HuH-7.5 (cell line): Measurements from ENCODE around the gene RBFOX1.
A peak's percentile ranks its signal among the peaks of the same experiment; 100 is the strongest.
"Not testable (repeated sequence)": the region's sequence is repeated elsewhere in the genome, so short reads cannot be mapped to it uniquely, and the experiment has no call there.

Experiments used
- DNase-seq: peaks from one replicate; pipeline ENCODE4 v3.0.0; 2011; ENCODE audit warnings: low spot score

RBFOX1 gene

DNA sequence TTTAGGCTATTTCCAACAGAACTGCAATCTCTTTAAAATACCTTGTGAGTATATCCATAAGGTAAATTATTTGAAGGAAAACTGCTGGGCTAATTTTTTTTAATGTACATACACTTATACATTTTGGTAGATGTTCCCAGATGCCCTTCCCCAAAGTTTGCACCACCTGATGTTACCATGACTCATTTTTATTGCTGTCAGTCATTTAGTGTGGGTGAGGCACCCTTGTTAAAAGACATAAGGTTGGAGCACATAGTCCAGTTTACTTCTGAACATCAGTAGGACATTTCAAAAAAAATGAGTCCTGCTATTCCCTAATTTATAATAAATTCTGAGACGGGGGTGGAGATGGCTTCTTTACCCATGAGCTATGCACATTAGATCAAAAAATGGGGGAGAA, 138.6 kb downstream of the RBFOX1 start:
- no peak for DNase-seq

DNA sequence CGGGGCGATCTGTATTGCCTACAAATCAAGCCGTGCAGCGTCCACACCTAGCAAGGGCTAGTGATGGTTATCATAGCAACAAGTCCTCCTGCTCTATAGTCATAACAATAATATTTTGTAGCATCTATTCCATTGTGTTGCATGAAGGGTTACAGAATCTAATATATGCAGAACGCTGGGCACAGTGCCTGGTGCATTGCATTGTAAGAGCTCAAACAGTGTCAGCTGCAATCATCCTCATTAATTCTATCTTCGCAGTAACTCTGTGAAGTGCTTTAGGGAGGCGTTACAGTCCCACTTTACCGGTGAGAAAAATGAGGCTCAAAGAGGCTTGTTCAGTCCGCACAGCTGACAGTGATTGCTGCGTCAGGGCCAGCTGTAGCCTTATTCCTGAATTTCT, 149.4 kb downstream of the RBFOX1 start:
- no peak for DNase-seq

DNA sequence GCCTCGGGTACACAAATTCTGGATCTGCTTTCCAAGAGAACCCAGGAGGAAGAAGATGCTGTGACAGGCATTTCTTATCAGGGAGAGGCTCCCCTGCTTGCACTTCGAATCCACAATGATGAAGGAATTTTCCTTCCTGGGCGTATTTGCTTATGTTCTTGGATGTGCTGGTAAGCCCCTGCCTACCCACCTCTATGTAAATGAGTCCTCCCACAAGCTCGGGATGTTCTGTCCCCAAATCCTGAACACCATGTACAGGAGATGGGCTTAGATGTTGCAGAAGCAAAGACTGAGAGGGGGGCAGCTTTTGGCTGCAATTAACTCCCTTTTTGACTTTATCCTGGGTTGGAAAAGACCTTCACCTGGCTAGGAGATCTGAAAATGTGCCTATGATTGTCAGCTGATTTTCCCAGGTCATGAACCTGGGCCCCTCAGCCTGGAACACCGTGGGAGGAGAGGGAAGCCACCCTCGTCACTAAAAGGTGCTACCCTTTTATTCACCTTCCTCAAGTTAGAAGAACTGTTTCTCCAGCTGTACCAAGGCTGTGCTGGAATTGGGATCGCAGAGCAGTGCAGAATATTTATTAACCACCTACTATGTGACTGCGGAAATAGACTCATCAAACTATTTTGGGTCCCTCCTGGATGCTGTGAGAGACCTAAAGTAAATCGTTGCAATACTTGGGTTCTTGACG, 150.1 kb downstream of the RBFOX1 start:
- no peak for DNase-seq

DNA sequence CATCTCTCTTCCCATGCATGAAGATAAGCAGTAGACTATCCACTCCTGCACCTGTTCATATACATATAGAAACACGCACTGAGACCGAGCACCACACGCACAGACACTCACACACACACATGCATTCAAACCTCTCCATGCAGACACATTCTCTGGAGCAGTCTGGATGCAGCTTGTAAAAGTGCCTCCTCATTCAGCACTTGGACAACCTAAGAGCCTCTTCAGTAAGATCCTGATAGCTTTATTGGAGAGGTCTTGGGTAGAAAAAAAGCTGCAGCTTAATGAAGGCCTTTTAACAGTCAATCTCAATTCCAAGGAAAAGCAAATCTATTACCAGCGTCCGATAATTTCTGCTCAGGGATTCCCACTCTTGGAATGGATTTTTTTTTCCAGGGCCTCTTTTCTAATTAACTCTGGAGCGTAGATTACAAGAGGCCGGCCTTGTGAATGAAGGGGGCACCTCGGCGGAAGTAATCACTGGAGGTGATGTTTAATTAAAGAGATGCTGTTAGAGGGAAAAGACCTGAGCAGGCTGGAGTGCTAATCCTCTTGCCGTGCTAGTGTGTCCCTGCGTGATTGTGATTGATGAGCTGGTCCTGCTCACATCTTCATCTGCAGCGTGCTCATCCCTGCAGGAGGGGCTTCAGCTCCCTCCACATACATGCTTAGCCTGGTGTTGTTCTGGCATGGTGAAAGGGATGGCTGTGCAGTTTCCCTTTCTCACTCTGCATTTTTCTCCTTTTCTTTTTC, 155.1 kb downstream of the RBFOX1 start:
- DNase-seq = no peak

DNA sequence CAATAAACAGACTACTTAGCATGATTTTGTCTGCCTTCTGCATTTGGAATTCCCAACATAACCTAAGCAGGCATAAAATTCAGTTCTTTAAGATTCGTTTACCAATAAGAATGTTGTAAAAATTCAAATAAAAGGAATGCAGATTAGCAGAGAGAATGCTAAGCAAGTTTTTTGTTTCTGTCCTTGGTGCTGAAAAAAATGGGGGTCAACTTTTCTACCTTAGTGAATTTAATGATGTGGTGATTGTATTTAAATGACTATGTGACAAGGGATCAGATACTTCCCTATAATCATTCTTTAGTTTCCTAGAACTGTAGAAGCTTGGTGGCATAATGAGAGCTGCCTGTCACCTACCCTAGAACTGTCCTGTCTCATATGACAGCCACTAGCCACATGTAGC, 159.5 kb downstream of the RBFOX1 start:
- no peak for DNase-seq

DNA sequence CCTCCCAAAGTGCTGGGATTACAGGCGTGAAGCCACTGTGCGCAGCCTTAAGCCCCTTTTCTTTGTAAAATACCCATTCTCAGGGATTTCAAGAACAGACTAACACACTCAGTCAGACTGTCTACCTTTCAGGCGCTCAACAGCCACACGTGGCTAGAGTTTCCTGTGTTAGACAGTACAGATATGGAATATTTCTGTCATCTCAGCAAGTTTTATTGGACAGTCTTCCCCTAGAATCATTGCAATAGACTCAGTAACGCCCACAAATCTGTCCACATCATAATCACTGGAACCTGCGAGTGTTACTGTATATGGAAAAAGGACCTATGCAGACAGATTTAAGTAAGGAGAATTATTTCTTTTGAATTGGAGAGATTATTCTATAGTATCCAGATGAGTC, 160.5 kb downstream of the RBFOX1 start:
- no peak for DNase-seq

DNA sequence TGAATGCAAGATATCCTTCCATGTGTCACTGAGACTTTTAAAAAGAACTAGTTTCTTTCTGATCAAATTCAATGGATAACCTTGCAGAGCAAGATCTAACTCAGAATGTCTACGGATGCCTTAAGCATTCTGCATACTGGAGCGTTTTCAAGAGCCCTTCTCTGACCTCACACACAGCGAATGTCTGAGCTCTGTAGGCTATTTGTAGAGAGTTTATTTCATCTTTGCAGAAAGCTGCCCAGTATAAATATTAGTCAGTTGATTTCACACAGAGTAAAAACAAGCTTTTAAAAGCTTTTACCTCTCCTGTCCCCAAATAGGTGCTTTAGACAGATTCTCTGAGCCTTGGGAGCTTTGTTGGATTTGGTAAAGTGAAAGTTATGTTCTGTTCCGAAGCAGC, 165.0 kb downstream of the RBFOX1 start:
- no peak for DNase-seq

DNA sequence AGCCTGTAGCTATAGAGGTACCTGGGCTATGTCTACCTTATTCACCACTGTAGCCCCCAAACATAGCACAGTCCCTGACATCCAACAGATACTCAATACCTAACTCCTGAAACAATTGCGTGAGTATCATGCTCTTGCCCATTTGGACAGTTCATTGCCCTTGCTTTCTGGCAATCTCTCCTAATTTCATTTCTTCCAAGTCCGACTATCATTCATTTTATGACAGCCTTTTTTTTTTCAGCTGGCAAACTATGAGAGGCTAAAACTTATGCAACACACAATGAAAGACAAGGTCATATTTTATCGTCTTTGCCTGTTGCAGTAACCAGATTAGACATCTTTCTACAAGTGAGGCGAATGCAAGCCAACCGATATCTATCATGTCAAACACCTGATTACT, 169.2 kb downstream of the RBFOX1 start:
- no peak for DNase-seq

DNA sequence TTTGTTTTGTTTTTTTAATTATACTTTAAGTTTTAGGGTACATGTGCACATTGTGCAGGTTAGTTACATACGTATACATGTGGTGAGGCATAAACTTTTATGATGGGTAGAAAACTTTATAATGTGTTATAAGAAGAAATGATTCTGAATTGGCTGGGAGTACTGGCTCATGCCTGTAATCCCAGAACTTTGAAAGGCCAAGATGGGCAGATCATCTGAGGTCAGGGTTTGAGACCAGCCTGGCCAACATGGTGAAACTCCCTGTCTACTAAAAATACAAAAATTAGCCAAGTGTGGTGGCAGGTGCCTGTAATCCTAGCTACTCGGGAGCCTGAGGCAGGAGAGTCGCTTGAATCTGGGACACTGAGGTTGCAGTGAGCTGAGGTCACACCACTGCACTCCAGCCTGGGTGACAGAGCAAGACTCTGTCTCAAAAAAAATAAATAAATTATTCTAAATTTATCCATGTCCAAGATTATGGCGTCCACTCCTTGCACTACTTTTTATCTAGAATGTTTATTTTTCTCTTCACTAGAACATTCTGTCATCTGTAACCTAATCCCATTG, 170.0 kb downstream of the RBFOX1 start:
- not testable (repeated sequence) for DNase-seq

DNA sequence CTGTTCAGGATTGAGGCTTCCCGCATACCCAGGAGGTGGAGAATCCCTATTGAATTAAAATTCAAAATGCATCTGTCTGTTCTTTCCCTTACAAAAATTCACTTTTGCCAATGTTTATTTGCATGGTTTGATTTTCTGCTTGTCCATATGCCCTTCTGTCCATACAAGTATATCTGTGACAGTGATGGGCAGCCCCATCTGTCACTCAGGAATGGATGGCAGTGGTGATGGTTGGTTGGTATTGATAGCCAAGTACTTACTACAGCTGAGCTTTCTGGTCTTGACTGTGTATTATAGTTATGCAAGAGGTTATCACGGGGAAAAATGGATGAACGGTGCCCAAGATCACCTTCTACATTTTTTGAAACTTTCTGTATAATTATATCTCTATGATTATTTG, 171.0 kb downstream of the RBFOX1 start:
- DNase-seq = no peak

DNA sequence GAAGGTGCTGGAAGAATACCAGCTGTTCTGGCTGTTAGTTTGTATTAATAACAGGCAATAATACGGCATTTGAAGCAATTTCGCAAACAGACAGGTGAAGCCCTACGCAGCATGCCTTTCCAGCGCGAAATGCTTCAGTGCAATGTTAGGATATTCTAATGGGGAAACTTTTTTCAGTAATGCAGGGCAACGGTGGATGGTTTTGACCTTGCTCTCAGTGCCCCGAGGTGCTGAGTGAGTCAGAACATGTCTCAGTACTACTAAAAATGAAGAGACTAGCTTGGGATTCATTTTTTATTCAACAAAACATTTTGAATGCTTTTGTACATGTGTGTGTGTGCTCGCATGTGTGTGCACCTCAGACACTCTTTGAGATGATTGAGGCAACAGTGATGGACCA, 172.2 kb downstream of the RBFOX1 start:
- DNase-seq = no peak

DNA sequence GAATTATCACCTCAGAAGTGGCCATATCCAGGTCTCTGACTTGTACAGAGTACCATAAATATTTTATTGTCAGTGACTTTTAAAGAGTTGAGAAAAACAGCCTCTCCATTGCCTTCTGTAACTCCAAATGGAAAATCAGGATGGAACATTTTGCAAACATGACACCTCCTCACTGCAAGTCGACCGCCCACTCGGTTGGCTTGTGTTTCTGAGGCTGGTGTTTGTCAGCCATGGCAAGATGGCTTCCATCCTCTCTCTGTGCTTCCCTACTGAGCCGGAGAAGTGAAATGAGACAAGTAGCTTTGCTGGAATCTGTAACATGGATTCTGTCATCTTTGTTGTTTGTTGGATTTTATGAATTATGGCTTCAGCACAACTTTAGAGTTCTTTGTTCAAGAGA, 172.8 kb downstream of the RBFOX1 start:
- DNase-seq = no peak

DNA sequence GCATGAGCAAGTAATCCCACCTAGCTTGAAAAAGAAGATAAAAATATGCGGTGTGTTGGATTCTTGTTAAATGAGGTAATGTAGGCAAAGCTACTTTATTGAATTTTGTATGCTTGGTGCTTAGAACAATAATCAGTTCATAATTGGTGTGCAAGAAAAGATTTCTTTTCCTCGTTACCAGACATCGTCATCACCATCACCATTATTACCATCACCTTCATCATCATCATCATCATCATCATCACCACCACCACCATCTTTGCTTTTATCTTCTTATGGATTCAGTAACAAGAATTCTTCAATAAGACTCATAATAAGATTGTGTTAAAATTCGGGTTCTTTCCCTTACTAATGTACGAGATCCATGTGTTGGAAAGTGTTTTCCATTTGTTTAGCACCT, 173.7 kb downstream of the RBFOX1 start:
- no peak for DNase-seq

DNA sequence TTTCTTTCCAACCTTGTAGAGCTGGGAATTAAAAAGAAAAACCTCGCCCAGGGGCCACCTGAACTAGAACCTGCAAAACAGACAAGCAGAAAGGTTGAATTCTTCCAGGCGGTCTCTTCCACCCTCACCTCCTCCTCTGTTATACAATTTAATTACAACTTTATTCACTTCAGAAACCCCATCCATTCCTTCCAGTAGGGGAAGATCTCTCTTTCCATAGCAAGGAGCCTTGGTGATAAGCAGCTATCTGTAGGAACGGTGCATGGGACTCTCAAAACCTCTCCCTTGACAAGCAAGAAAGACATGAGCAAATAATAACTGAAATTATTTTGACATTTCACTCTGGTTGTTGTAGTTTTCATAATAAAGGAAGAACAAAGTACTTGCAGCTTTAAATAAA, 176.0 kb downstream of the RBFOX1 start:
- DNase-seq = no peak

DNA sequence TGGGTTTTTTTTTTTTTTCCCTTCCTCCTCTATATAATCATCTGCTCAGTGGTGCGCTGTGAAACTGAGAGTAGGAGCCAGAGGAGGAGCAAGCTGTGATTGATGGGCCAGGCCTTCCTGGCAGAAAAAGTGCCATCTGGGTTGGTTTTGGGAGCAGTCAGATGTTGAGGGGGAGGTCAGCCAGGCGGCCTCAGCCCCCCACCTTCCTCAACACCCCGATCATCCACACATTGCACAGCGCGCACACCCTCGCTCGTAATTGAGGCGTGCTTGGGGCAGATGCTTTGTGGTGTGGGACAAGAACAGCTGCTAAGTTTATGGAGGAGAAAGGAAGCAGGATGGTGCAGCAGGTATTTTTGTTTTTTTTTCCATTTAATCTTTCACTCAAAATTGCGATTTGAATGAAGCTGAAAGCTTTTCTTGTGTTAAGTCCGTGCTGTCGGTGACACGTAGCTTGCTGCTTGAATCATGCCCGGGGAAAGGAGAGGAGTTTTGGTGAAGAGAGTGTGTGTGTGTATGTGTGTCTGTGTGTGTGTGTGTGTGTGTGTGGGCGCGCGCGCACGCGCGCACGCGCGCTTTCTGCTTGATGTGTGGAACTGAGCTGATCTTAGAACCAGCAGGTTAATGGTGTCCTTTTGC, 177.4 kb downstream of the RBFOX1 start:
- DNase-seq = no peak

DNA sequence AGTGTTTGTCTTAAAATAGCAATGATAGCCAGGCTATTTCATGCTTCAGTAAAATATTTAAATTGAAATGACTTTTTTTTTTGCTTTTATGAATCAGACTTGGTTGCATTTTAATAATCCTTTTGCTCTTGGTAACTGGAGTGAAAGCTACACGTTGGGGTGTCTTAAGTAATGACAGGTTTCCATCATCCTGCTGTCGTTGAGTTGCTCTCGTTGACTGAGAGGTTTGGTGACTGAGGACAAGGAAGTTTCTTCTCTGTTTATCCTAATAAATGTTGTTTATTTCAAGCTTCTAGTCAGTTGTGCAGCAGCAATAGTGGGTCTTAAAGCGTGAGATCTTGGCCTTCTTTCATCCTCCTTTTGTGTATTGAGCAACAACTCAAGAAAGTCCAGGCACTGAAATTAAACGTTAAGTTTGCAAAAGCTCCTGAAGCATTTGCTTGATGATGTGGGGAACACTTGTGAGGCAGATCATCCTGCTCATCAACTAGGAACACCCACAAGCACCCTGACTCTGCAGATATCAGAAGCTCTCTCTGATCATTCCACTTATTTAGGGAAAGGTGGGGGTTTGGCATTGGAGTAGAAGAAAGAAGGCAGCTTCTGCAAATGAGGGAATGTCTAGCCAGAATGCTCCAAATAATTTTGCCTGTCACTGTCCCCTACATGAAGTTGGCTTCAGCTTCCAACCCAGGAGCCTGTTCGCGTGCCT, 179.1 kb downstream of the RBFOX1 start:
- DNase-seq = no peak

DNA sequence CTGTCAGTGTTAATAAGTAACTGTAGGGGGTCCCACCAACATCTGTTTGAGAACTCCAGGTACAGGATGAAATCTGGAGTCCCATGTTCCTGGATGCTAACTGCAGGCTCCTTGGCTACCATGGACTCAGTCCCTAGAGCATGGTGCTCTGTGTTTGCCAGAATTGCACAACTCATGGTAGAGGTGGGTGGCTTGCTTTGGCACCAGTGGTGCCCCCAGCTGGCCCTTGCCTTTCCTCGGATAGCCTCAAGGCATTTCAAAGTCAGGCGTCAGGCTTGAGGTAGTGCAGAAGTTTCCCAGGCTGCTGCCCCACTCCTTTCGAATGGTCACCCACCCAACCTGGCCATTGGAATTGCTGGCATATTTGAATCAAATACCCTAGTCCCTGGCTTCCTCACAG, 179.9 kb downstream of the RBFOX1 start:
- no peak for DNase-seq

DNA sequence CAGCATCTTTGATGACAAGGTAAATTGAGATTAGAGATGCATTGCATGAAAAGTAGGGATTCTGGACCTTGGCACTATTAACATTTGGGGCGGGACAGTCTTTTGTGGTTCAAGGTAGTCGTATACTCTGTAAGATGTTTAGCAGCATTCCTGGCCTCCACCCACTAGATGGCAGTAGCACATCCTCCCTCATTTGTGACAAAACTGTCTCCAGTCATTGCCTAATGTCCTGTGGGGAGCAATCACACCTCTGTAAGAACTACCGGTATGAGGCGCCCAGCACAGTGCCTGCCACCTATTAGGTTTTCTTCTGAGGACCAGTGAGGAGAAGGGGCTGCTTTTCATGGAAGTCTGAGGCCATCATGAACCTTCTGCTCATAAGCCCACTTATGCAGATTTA, 180.8 kb downstream of the RBFOX1 start:
- DNase-seq = peak; percentile 10

DNA sequence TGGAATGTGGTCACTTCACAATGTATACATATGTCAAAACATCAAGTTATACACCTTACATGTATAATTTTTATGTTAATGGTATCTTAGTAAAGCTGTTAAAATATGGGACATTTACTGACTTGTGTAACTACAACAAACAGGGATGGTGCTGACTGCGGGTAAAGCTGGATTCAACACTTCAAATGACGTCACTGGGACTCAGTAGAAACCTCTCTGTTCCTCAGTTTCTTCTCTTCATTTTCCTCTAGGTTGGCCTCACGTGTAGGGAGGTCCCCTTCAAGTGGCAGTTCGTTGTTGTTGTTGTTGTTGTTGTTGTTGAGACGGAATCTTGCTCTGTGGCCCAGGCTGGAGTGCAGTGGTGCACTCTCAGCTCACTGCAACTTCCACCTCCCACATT, 182.9 kb downstream of the RBFOX1 start:
- no peak for DNase-seq

DNA sequence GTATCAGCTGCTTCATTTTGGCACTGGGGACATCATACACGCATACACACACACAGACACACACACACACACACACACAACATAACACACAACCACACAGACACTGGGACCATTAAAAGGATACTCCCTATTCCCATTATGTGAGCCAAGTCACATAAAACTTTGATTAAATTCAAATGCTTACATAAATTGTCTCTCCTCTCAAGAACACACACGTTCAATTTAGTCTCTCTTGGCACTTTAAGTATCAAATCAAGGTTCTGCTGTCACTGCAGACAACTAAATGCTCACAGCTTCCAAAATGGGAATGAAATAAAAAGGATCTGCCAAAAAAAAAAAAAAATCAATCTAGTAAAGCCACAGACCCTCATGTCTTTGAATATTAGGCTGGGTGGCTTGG, 184.9 kb downstream of the RBFOX1 start:
- no peak for DNase-seq

DNA sequence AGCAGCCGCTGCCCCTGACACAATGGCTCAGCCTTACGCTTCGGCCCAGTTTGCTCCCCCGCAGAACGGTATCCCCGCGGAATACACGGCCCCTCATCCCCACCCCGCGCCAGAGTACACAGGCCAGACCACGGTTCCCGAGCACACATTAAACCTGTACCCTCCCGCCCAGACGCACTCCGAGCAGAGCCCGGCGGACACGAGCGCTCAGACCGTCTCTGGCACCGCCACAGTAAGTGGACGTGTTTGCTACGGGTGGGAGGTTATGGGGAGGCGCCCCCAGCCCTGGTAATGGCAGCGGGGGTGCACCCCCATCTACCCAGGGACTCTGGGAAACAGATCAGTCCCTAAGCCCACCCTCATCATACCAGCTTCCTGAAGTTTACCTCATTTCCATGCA, 185.5 kb downstream of the RBFOX1 start:
- no peak for DNase-seq

DNA sequence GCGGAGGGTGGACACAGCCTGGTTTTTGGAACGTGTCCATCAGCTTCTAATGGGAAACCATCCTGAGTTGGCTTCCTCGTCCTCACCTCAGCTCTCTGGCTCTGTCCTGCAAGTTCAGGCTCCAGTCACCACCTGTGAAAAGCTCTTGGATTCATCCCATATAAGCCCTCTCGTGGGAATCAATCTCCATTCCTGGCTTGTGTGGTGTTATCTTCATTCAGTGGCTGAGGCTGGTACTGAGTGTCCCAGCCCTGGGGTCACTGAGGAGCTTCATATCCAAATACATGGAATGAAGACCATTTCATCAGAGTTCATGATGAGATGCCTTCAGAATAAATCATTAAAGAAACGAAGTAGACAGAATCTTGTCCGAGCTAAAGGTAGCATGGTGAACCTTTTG, 189.2 kb downstream of the RBFOX1 start:
- DNase-seq = no peak

DNA sequence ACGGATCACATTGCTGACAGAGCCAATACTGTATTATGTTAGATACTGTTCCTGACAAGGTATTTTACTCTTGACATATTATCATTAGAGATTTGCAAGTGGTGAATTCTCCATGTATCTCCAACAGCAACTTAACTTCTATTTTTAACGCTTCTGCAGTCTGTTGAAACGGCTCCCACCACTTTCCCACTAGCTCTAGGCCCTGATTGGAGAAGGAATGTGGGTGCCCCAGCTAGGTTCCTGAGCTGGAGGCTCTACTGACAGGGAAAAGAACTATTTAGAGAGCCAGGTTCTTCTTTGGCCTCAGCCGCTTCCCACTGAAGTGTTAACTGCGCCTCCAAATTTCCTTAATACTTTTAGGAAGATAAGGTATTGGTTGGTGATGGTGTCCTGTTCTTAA, 191.8 kb downstream of the RBFOX1 start:
- DNase-seq = no peak
